Measurements from ENCODE around the gene CLEC16A. TPM values are rescaled to one million over a fixed set of nuclear protein-coding genes. Genes with fewer than 3 reads are reported as not detected.

Gene CLEC16A
- total and polyA plus RNA-seq, 5 donors from 2014 or later, result 11.8 to 38.9 (median 12.3) TPM

GRCh38 chr16:11179574-11179973 is 235.2 kb downstream of the CLEC16A start:
- ATAC-seq (ENCODE audit: low read depth in 2 of 2) (no peak), DNase-seq (no peak)
- peaks cover 26% of the 10 kb centered on the region for H3K36me3 Mint-ChIP-seq
- Histone ChIP-seq H3K4me3 (ENCODE audit: low read depth, low read length) (no peak overlapping the region), H3K9me3 (ENCODE audit: control insufficient read depth in 2 of 2, low read length in 2 of 2) (no peaks in the 10 kb centered on the region), H3K27me3 (ENCODE audit: control insufficient read depth, insufficient read depth, low read length) (no peaks in the 10 kb centered on the region), H3K36me3 (ENCODE audit: control insufficient read depth, insufficient read depth, low read length) (peaks cover 8% of the 10 kb centered on the region), H3K27ac (ENCODE audit: insufficient read depth, low read length, poor library complexity, severe bottlenecking) (no peak overlapping the region), H3K4me1 (ENCODE audit: control insufficient read depth, insufficient read depth, low read length, poor library complexity, severe bottlenecking) (no peaks in the 10 kb centered on the region)
- H3K4me1 Mint-ChIP-seq, result peaks cover 9 to 17% (median 12%) of the 10 kb centered on the region in 4 donors
- H3K4me3 Mint-ChIP-seq, result no peak overlapping the region
- H3K27me3 Mint-ChIP-seq, result no peaks in the 10 kb centered on the region
- no peaks in the 10 kb centered on the region for H3K9me3 Mint-ChIP-seq
- H3K27ac Mint-ChIP-seq, result peak overlapping the region in 1 of 3 donors; percentile 57

DNA sequence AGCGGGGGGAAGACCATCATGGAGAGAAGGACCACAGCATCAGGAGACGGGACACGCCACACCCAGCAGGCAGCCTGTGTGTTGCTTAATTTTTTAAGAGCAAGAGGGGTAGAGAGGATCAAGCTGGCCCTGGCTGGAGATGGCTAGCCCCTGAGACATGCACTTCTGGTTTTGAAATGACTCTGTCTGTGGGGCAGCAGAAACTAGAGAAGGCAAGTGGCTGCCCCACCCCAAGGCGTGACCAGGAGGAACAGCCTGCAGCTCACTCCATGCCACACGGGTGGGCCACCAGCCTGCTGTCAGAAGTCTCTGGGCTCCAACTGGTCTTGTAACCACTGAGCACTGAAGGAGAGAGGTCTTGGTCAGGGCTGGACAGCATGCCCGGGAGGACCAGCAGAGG is 236.1 kb downstream of the CLEC16A start:
- H3K4me1 ChIP-seq (ENCODE audit: control insufficient read depth, insufficient read depth, low read length, poor library complexity, severe bottlenecking), result no peaks in the 10 kb centered on the region
- Mint-ChIP-seq H3K9me3 (no peaks in the 10 kb centered on the region), H3K27me3 (no peaks in the 10 kb centered on the region), H3K36me3 (peaks cover 21% of the 10 kb centered on the region), H3K27ac (peak overlapping the region in 1 of 3 donors; percentile 71), H3K4me1 (peaks cover 0 to 12% (median 10%) of the 10 kb centered on the region in 4 donors), H3K4me3 (no peak overlapping the region)
- H3K4me3 ChIP-seq (ENCODE audit: low read depth, low read length), result no peak overlapping the region
- ATAC-seq (ENCODE audit: low read depth in 2 of 2) (no peak), DNase-seq (peak in 1 of 3 donors; percentile 60)
- no peak overlapping the region for H3K27ac ChIP-seq (ENCODE audit: insufficient read depth, low read length, poor library complexity, severe bottlenecking)
- no peaks in the 10 kb centered on the region for H3K27me3 ChIP-seq (ENCODE audit: control insufficient read depth, insufficient read depth, low read length)
- H3K36me3 ChIP-seq (ENCODE audit: control insufficient read depth, insufficient read depth, low read length), result peaks cover 8% of the 10 kb centered on the region
- H3K9me3 ChIP-seq (ENCODE audit: control insufficient read depth in 2 of 2, low read length in 2 of 2), result no peaks in the 10 kb centered on the region

- Histone ChIP-seq H3K4me1 (ENCODE audit: control insufficient read depth, insufficient read depth, low read length, poor library complexity, severe bottlenecking) (no peaks in the 10 kb centered on the region), H3K4me3 (ENCODE audit: low read depth, low read length) (no peak overlapping the region), H3K27ac (ENCODE audit: insufficient read depth, low read length, poor library complexity, severe bottlenecking) (no peak overlapping the region), H3K36me3 (ENCODE audit: control insufficient read depth, insufficient read depth, low read length) (peaks cover 8% of the 10 kb centered on the region), H3K27me3 (ENCODE audit: control insufficient read depth, insufficient read depth, low read length) (no peaks in the 10 kb centered on the region), H3K9me3 (ENCODE audit: control insufficient read depth in 2 of 2, low read length in 2 of 2) (no peaks in the 10 kb centered on the region)
- ATAC-seq (ENCODE audit: low read depth in 2 of 2) (no peak), DNase-seq (no peak)
- Mint-ChIP-seq H3K27me3 (no peaks in the 10 kb centered on the region), H3K36me3 (peaks cover 20% of the 10 kb centered on the region), H3K9me3 (no peaks in the 10 kb centered on the region), H3K4me3 (no peak overlapping the region), H3K4me1 (peaks cover 0 to 3% (median 2%) of the 10 kb centered on the region in 4 donors), H3K27ac (peak overlapping the region in 1 of 3 donors; percentile 55)
Observed at GRCh38 chr16:11181242-11181898, 237.0 kb downstream of the CLEC16A start.

GRCh38 chr16:11181899-11182279 is 237.5 kb downstream of the CLEC16A start:
- DNase-seq, result peak in 1 of 3 donors; percentile 39
- H3K4me1 ChIP-seq (ENCODE audit: control insufficient read depth, insufficient read depth, low read length, poor library complexity, severe bottlenecking), result no peaks in the 10 kb centered on the region
- Mint-ChIP-seq H3K36me3 (peaks cover 14% of the 10 kb centered on the region), H3K27me3 (no peaks in the 10 kb centered on the region), H3K9me3 (no peaks in the 10 kb centered on the region), H3K4me1 (peaks cover 0 to 3% (median 1%) of the 10 kb centered on the region in 4 donors), H3K4me3 (no peak overlapping the region), H3K27ac (peak overlapping the region in 1 of 3 donors; percentile 55)
- H3K27ac ChIP-seq (ENCODE audit: insufficient read depth, low read length, poor library complexity, severe bottlenecking), result no peak overlapping the region
- H3K9me3 ChIP-seq (ENCODE audit: control insufficient read depth in 2 of 2, low read length in 2 of 2), result no peaks in the 10 kb centered on the region
- H3K36me3 ChIP-seq (ENCODE audit: control insufficient read depth, insufficient read depth, low read length), result peaks cover 8% of the 10 kb centered on the region
- no peaks in the 10 kb centered on the region for H3K27me3 ChIP-seq (ENCODE audit: control insufficient read depth, insufficient read depth, low read length)
- peak; percentile 30 to 40 for ATAC-seq (ENCODE audit: low read depth in 2 of 2)
- H3K4me3 ChIP-seq (ENCODE audit: low read depth, low read length), result no peak overlapping the region

GRCh38 chr16:11182411-11182810 is 238.0 kb downstream of the CLEC16A start:
- DNase-seq (no peak), ATAC-seq (ENCODE audit: low read depth in 2 of 2) (no peak)
- peaks cover 8% of the 10 kb centered on the region for H3K36me3 ChIP-seq (ENCODE audit: control insufficient read depth, insufficient read depth, low read length)
- H3K9me3 ChIP-seq (ENCODE audit: control insufficient read depth in 2 of 2, low read length in 2 of 2), result no peaks in the 10 kb centered on the region
- no peaks in the 10 kb centered on the region for H3K27me3 ChIP-seq (ENCODE audit: control insufficient read depth, insufficient read depth, low read length)
- Mint-ChIP-seq H3K4me3 (no peak overlapping the region), H3K9me3 (no peaks in the 10 kb centered on the region), H3K27me3 (no peaks in the 10 kb centered on the region), H3K27ac (no peak overlapping the region), H3K36me3 (peaks cover 13% of the 10 kb centered on the region), H3K4me1 (peaks cover 0 to 3% (median 1%) of the 10 kb centered on the region in 4 donors)
- no peaks in the 10 kb centered on the region for H3K4me1 ChIP-seq (ENCODE audit: control insufficient read depth, insufficient read depth, low read length, poor library complexity, severe bottlenecking)
- H3K4me3 ChIP-seq (ENCODE audit: low read depth, low read length), result no peak overlapping the region
- H3K27ac ChIP-seq (ENCODE audit: insufficient read depth, low read length, poor library complexity, severe bottlenecking), result no peak overlapping the region

DNA sequence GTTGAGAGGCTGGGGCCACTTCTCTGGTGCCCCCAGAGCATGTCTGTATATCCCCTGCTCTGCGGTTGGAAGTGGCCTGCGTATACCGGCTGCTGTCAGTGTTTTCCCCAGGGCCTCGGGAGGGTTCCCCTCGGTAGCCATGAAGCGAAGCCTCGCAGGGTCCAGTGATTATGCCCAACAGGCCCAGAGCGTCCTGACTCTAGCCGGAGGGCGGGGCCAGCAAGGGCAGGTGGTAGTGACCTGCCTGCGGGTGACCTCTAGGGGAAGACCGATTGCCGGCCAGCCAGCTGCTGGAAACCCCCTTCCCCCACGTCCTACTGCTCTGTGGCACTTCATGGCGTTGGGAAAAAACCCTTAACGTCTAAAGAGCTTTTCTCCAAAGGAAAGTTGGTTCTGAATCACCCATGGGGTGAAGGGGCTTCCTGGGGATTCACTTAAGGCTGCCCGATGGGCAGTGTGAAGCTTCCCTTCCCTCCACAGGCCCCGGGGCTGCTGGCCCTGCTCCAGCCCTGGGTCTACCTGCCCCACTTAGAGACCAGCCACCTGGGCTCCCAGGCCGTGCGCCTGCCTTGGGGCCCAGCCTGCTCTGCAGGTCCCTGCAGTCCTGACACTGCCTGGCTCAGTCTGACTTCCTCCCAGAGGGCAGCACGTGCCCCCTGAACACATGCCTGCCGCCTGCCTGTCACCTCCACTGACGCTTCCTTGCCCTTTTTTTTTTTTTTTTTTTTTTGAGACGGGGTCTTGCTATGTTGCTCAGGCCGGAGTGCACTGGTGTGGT is 238.9 kb downstream of the CLEC16A start:
- Mint-ChIP-seq H3K4me1 (peaks cover 0 to 3% (median 1%) of the 10 kb centered on the region in 4 donors), H3K9me3 (no peaks in the 10 kb centered on the region), H3K27ac (peak overlapping the region in 1 of 3 donors; percentile 54), H3K27me3 (no peaks in the 10 kb centered on the region), H3K4me3 (no peak overlapping the region), H3K36me3 (peaks cover 13% of the 10 kb centered on the region)
- H3K9me3 ChIP-seq (ENCODE audit: control insufficient read depth in 2 of 2, low read length in 2 of 2), result no peaks in the 10 kb centered on the region
- no peak overlapping the region for H3K27ac ChIP-seq (ENCODE audit: insufficient read depth, low read length, poor library complexity, severe bottlenecking)
- ATAC-seq (ENCODE audit: low read depth in 2 of 2) (no peak), DNase-seq (no peak)
- no peaks in the 10 kb centered on the region for H3K4me1 ChIP-seq (ENCODE audit: control insufficient read depth, insufficient read depth, low read length, poor library complexity, severe bottlenecking)
- H3K36me3 ChIP-seq (ENCODE audit: control insufficient read depth, insufficient read depth, low read length), result peaks cover 8% of the 10 kb centered on the region
- no peaks in the 10 kb centered on the region for H3K27me3 ChIP-seq (ENCODE audit: control insufficient read depth, insufficient read depth, low read length)
- no peak overlapping the region for H3K4me3 ChIP-seq (ENCODE audit: low read depth, low read length)

DNA sequence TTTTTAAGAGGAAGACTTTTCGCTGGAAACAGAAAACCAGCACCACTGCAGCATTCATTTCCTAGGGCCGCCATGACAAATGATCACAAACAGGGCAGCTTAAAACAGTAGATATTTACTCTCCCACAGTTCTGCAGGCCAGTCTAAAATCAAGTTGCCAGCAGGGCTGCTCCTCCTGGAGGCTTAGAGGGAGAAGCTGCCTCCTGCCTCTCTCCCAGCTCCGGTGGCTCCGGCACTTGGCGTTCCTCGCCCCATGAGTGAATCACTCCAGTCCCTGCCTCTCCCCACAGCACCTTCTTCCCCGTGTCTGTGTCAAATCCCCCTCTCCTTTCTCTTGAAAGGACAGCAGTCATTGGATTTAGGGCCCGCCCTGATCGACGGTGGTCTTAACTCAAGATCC is 239.6 kb downstream of the CLEC16A start:
- Mint-ChIP-seq H3K36me3 (peaks cover 10% of the 10 kb centered on the region), H3K4me3 (no peak overlapping the region), H3K27me3 (no peaks in the 10 kb centered on the region), H3K4me1 (peaks cover 0 to 3% (median 1%) of the 10 kb centered on the region in 4 donors), H3K9me3 (no peaks in the 10 kb centered on the region), H3K27ac (peak overlapping the region in 2 of 3 donors; percentile 38 to 54)
- Histone ChIP-seq H3K4me3 (ENCODE audit: low read depth, low read length) (no peak overlapping the region), H3K27ac (ENCODE audit: insufficient read depth, low read length, poor library complexity, severe bottlenecking) (no peak overlapping the region), H3K4me1 (ENCODE audit: control insufficient read depth, insufficient read depth, low read length, poor library complexity, severe bottlenecking) (no peaks in the 10 kb centered on the region), H3K36me3 (ENCODE audit: control insufficient read depth, insufficient read depth, low read length) (peaks cover 8% of the 10 kb centered on the region), H3K27me3 (ENCODE audit: control insufficient read depth, insufficient read depth, low read length) (no peaks in the 10 kb centered on the region), H3K9me3 (ENCODE audit: control insufficient read depth in 2 of 2, low read length in 2 of 2) (no peaks in the 10 kb centered on the region)
- DNase-seq (no peak), ATAC-seq (ENCODE audit: low read depth in 2 of 2) (no peak)
